HTR-8/SVneo (cell line): ENCODE measurements around the gene C1orf50.
A peak's percentile ranks its signal among the peaks of the same experiment; 100 is the strongest.
"Not testable (repeated sequence)": the region's sequence is repeated elsewhere in the genome, so short reads cannot be mapped to it uniquely, and the experiment has no call there.

ENCODE experiments used
- DNase-seq: peaks from one replicate; pipeline ENCODE4 v3.0.0; 2011; ENCODE audit warnings: low spot score, mixed read lengths; ENCODE audit not compliant: insufficient read length
- FAIRE-seq: peaks from 2 replicates; lab custom pipeline; 2011; peaks lifted over from hg19 to GRCh38; lab: Jason Lieb, UNC

The C1orf50 gene

DNA sequence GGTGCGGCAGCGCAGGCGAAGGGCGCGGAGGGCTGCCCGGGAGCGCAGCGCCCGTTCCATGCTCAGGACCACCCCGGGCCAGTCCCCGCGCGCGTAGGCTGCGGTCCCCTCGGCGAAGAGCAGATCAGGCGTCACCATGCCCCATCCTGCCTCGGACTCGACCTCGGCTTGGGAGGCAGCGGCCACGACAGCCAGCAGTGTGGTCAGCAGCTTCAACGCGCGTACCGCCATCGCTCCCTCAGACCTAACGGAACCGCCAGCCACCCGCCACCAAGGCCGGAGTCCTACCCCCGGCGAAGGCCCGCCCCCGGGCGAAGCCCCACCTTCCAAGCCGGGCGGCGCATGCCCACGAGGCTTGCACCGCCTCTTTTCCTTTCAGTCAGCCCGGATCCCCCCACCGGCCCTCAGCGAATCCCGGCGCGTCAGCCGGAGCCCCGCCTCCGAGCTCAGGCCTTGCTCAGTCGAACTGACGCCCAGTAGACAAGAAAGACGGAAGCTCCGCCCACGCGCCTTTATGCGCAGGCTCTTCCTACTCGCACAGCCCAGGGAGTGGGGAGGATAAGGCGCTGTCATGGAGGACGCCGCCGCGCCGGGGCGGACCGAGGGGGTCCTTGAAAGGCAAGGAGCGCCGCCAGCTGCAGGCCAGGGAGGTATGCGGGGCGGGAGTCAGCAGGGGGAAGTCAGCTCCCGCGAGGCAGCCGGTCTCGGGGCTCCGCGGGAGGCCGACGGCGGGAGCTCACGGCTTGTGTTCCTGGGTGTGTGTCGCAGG lies at the start of gene C1orf50, which contains the start of gene P3H1:
Gene C1orf50, plus strand, starts transcription at position 509 of the 769 bp plus-strand sequence. Its CDS starts 63 bp downstream, at position 572.
Gene P3H1, minus strand, starts transcription at position 288 of the 769 bp plus-strand sequence. Its CDS starts 57 bp downstream, at position 231.
- DNase-seq (peak; percentile 95), FAIRE-seq (no peak)

- no peak for FAIRE-seq
- no peak for DNase-seq
These were observed 46.2 kb upstream of the C1orf50 start for GRCh38 chr1:42720868-42721267.

GRCh38 chr1:42721926-42722325 lies 45.1 kb upstream of the C1orf50 start:
- DNase-seq: no peak
- FAIRE-seq: no peak

GRCh38 chr1:42722403-42722802 lies 44.6 kb upstream of the C1orf50 start:
- FAIRE-seq: not testable (repeated sequence)

DNA sequence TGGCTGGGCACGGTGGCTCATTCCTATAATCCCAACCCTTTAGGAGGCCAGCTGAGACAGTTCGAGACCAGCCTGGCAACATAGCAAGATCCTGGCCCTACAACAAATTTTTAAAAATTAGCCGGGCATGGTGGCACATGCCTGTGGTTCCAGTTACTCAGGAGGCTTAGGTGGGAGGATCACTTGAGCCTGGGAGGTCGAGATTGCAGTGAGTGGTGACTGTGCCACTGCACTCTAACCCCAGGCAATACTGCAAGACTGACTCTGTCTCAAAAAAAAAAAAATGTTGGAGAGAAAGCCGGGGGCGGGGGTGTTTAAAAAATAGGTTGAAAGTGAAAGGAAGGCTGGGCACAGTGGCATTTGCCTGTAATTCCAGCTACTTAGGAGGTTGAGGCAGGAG lies 43.5 kb upstream of the C1orf50 start:
- DNase-seq (no peak), FAIRE-seq (no peak)

More at GRCh38 chr1:42722403-42722802, 44.6 kb upstream of the C1orf50 start:
- not testable (repeated sequence) for DNase-seq

DNA sequence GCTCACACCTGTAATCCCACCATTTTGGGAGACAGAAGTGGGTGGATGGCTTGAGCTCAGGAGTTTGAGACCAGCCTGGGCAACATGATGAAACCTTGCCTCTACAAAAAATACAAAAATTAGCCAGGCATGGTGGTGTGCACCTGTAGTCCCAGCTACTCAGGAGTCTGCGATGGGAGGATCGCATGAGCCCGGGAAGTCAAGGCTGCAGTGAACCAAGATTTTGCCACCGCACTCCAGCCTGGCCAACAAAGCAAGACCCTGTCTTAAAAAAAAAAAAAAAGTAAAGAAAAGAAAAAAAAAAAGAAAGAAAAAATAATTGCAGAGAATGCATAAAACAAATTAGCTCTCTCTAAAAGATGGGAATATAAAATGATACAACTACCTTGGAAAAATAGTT lies 41.2 kb upstream of the C1orf50 start:
- FAIRE-seq, DNase-seq: not testable (repeated sequence)

DNA sequence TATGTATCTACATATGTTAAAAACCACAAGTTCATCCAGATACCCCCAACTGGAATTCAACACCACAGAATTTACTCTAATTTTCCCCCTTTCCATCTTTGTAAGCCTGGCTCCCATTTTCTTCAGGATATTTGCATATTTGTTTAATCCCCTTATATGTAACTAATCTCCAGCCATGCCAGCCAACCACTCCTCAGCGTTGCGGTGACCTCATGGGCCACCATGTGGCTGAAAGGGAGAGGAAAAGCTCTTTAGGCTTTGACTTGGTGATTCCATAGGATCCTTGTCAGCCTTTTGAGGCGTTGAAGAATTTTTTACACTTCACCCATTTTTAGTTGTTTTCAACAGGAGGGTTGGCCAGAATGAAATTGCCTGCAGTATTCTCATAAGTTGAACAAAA lies 37.0 kb upstream of the C1orf50 start:
- FAIRE-seq (no peak), DNase-seq (no peak)

DNA sequence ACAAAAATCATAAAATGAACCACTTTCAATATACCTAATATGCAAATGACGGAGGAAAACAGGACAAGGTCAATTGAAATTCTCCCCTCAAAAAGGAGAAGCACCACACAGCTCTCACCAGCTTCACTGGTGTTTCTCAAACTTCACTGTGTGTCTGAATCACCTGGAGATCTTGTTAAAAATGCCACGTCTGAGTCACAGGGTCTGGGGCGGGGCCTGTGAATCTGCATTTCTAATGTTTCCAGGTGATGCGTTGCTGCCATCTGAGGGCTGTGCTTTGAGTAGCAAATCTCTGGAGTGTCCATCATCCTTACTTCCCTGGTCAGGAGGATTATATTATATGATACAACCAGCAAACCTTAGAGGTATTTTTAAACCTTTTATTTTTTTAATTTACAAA lies 36.1 kb upstream of the C1orf50 start:
- DNase-seq (no peak), FAIRE-seq (no peak)

DNA sequence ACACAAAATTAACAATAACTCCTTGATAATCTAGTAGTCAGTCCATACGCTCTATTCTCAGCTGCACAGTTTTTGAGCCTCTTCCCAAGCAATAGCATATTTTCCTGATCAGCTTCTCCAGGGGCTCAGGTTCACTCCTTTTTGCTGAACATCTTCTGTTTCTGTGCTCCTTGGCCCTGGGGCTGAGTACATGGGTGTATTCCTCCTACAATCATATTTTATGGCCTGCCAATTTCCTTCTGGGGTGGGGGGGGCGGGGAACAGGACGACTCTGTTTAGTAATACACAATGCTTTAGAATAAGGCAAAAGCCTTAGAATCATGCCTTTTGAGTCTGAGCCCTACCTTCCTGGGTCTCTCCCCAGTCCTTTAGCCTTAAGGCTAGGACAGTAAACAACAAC lies 35.5 kb upstream of the C1orf50 start:
- DNase-seq: no peak
- no peak for FAIRE-seq

DNA sequence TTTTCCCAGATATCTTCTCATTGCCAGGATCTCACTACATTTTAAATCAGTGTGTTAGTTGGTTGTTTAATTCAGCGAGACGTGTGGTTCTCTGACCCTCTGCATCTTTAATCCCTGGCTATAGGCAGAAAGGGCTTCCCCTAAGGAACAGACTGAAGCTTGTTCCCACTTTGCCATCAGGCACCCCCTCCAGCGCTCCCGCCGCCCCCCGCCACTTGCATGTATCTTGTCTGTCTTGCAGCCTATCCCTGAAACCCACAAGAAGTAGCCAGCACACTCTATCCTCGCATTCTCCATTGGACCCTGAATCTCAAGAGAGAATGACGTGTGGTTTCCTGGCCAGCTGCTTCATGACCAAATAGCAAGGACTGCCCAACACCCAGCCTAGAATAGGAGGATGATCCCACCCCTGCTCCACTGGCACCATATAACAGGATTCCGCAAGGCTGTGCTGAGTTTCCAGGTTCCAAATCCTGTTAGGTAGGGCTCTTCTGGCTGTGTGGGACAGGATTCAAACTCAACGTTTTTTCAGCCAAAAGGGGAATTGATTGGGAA lies 34.8 kb upstream of the C1orf50 start:
- FAIRE-seq (no peak), DNase-seq (no peak)

DNA sequence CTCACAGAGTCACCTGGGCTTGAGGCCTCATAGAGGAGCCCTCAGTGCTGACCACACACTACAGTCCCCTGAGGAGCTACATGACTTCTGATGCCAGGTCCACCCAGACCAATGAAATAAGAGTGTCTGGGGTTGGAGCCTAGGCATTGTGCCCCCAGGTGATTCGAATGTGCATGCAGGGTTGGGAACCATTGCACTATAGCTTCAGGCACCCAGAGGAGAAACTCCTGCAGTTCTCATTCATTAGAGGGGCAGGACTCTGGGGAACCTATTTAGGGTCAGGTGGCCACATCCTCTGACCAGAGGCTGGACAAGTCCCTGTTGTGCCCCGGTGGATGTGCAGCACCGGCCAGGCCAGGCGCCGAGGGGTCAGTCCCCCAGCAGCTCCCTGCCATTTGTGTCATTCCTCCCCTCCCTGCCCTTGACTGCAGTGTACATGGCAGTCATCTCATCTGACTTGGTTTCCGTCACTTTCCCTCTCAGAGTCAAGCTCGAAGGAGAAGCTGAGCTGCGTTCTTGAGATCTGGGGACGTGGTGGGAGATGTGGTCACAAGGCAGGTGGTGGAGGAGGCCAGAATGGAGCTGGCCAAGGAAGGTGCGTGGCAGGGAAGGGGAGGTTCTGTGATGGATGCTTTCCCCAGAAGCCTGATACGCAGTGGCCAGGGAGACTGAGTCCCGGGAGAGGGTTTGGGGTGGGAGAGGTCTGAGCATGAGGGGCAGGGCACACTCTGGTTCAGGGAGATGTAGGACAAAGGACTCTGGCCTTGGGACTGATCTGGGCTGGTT lies 33.4 kb upstream of the C1orf50 start:
- no peak for FAIRE-seq
- DNase-seq: no peak

DNA sequence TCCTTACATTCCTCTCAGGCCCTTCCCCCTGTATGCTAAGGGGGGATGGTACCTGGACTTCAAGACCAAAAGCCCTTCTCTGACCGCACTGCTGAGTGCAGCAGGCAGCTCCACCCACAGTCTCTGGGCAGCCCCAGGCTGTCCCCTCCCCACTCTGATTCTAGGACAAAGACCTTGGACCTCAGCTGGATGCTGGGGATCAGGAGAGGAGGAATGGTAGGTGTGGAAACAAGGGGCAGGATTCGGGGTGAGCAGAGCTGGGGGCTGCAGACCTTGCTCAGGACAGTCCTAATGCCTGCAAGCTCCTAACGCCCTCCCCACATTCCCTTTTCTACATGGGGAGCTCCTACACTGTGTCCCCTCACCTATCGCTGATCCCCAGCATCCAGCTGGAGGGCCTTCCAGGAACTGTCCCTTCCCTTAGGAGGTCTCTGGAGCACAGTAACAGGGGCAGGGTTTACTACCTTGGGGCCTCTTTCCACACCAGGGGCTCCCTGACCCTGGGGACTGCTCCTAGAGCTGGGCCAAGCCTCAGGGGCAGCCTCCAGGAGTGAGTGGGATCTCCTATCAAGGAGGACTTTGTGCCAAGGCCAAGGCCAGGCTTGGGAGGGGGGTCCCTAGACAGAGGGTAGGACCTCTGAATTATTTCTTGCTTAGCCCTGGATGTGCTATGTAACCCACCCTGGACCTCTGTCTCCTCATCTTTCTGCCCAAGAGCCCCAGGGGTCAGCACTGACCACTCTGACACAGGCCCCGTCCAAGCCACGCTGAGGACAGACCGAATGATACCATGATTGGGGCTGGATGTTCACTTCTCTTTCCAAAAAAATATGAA lies 32.6 kb upstream of the C1orf50 start:
- DNase-seq: no peak
- no peak for FAIRE-seq

GRCh38 chr1:42735056-42735455 lies 32.0 kb upstream of the C1orf50 start:
- FAIRE-seq (no peak), DNase-seq (no peak)

GRCh38 chr1:42735477-42736105 lies 31.5 kb upstream of the C1orf50 start:
- DNase-seq: no peak
- no peak for FAIRE-seq

DNA sequence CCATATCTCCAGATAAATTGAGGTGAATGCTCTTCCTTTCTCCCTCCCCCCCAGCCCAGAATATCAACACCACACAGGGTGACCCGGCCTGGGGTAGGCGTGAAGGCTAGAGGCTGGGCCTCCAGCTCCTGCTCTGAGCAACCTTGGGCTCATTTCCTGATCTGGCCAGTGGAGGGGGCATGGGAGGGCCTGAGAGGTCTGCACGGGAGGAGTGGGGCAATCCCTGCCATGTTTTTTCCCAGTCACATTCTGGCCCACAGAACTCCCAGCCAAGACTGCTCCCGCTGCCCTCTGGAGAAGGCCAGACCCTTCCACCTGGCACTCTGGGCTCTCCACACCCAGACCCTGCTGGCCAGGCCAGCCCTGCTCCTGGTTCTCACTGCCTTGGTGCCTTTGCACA lies 30.9 kb upstream of the C1orf50 start:
- no peak for DNase-seq
- no peak for FAIRE-seq

- no peak for FAIRE-seq
These were observed 30.4 kb upstream of the C1orf50 start for GRCh38 chr1:42736571-42737200.

DNA sequence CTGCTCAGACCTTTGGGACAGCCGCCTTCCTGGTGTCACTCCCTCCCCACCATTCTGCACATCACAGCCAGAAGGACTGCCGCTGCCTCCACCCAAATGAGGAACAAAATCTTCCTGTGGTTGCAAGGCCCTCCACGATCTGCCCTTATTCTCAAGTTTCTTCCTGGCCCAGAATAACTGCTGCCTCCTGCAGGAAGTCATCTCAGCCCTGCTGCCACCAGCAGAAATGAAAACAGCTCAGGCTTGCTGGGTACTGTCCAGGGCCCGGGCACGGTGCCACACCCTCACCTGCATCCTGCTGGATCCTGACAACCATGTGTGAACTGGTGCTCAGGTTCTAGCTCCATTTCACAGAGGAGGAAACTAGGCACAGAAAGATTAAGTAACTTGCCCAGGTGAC lies 29.8 kb upstream of the C1orf50 start:
- DNase-seq: no peak
- FAIRE-seq: no peak

More at GRCh38 chr1:42736571-42737200, 30.4 kb upstream of the C1orf50 start:
- no peak for DNase-seq

GRCh38 chr1:42737986-42738677 lies 28.9 kb upstream of the C1orf50 start:
- no peak for DNase-seq
- no peak for FAIRE-seq
